Measurements from ENCODE around the gene LGALS1.

The LGALS1 gene

GRCh38 chr22:37662039-37662438 is 13.4 kb upstream of the LGALS1 start:
- no peak for DNase-seq (ENCODE audit: low read depth)

DNA sequence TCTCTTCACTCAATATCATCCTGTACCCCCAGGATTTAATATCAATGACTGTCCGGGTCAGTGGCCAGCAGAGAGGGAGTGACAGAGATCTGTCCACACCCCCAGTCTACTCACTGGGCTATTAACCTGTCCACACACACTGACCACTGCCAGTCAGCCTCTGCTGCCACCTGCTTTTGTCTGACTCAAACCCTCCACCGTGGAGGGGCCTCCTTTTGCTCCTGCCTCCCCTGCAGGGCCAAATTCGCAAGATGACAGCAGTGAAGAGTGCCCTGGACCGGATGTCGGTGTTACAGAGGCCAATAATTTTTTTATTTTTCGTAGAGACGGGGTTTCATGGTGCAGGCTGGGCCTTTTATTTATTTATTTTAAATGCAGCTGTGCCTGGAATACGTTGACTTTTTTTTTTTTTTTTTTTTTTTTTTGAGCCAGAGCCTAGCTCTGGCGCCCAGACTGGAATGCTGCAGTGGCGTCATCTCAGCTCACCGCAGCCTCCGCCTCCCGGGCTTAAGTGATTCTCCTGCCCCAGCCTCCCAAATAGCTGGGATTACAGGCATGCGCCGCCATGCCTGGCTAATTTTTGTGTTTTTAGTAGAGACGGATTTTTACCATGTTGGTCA is 11.8 kb upstream of the LGALS1 start:
- DNase-seq (ENCODE audit: low read depth): no peak

- DNase-seq (ENCODE audit: low read depth): no peak
Observed at GRCh38 chr22:37664249-37665101, 11.0 kb upstream of the LGALS1 start.

DNA sequence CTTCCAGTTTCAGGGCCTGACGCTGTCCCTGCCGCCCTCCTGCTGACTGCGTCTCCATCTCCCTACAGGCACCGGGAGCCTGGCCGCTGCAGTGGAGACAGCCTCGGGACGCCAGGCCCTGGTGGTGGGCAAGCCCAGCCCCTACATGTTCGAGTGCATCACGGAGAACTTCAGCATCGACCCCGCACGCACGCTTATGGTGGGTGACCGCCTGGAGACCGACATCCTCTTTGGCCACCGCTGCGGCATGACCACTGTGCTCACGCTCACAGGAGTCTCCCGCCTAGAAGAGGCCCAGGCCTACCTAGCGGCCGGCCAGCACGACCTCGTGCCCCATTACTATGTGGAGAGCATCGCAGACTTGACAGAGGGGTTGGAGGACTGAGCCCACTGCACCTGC is 9.9 kb upstream of the LGALS1 start:
- no peak for DNase-seq (ENCODE audit: low read depth)

GRCh38 chr22:37669586-37669985 is 5.8 kb upstream of the LGALS1 start:
- no peak for DNase-seq (ENCODE audit: low read depth)

DNA sequence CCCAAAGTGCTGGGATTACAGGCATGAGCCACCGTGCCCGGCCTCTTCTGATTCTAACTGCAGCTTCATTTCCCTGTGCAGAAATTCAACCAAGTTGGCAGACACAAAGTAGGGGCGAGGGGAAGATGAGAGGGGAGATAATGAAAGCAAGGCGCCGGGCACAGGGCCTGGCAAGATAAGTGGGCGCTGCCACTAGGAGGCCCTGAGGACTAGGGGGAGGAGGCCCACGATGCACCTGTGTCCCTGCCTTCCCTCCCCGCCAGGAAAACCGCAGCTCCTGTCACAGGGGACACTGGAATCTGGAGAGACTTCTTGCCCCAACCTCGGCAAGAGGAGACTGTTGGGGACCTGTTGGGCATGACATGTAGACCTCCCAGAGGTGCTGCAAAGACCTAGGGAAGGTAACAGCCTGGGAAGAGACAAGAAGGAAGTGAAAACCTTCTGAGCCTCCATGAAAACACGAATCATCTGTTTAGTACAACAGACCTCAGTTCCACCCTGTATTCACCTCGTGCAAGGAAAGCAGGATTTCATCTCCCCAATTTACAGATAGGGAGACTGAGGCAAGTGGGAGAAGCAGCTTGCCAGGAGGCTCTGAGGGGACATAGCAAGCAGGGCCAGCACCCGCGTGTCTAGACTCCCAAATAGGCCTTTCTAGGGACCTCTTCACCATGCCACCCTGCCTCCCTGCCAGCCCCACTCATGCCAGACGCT is 3.1 kb upstream of the LGALS1 start:
- DNase-seq (ENCODE audit: low read depth): no peak

GRCh38 chr22:37672920-37673455 is 2.4 kb upstream of the LGALS1 start:
- DNase-seq (ENCODE audit: low read depth): no peak

- no peak for DNase-seq (ENCODE audit: low read depth)
Observed at GRCh38 chr22:37674248-37674647, 1.2 kb upstream of the LGALS1 start.

GRCh38 chr22:37675930-37676735 is 697 bp downstream of the LGALS1 start:
- DNase-seq (ENCODE audit: low read depth): no peak

DNA sequence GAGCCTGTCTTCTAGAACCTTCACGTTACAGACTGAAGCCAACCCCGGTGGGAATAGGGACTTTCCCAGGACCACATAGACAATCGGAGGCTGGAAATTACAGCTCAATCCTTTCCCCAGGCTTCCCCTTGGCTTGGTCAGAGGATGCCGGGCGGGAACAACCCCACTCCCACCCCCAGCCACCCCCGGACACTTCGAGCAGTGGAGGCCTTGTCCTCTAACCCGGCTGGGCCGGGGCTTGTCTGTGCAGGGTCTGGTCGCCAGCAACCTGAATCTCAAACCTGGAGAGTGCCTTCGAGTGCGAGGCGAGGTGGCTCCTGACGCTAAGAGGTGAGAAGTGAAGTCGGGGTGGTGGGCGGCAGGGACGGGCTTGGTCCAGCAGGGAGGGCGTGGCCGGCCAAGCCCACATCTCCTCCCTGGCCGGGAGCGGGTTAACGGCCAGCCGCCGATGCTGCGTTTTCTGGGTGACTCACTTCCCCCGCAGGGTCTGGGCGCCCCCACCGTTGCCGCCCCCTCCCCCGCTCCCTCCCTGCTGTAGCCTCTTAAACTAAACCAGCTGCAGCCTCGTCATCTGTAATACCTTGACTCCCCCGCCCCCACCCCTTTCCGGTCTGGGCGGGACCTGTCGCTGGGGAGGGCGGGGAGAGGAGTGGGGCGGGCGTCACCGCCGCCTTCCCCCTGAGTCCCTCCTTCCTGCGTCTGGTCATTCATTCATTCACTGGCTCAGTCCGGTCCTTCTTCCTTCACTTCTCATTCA is 1.5 kb downstream of the LGALS1 start:
- DNase-seq (ENCODE audit: low read depth): peak; percentile 92

- no peak for DNase-seq (ENCODE audit: low read depth)
Observed at GRCh38 chr22:37677493-37677974, 2.1 kb downstream of the LGALS1 start.

GRCh38 chr22:37678372-37678771 is 2.9 kb downstream of the LGALS1 start:
- no peak for DNase-seq (ENCODE audit: low read depth)

DNA sequence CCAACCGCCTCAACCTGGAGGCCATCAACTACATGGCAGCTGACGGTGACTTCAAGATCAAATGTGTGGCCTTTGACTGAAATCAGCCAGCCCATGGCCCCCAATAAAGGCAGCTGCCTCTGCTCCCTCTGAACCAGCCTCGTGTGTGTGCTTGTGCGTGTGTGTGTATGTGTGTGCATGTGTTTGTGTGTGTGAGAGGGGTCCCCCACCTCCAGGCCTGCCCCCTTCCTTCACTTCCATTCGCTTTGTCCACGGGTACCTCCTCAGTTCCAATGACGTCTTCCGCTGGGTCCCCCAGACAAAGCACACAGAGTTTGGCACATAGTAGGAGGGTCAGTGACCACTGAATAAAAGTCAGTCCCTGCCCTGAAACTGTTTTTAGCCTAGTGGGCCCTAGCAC is 4.2 kb downstream of the LGALS1 start:
- no peak for DNase-seq (ENCODE audit: low read depth)

- DNase-seq (ENCODE audit: low read depth): no peak
Observed at GRCh38 chr22:37680191-37680851, 4.9 kb downstream of the LGALS1 start.

DNA sequence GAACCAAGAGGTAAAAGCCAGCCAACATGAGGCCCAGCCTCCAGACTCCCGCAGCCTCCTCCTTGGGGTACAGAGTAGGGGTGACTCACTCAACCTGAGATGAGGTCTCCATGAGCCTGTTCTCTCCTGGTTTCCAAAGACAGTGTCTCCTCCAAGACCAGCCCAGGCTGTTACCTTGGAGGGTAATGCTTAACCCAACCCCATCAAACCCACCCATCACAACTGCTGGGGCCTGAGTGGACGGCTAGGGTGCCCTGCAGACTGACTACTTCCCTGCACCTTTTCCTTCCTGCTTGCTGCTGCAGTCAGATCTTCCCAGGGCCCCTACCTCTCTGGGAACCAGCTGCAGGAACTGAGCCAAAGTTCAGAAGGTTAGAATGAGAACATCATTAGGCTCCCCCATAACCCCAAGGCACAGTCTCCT is 5.6 kb downstream of the LGALS1 start:
- no peak for DNase-seq (ENCODE audit: low read depth)

DNA sequence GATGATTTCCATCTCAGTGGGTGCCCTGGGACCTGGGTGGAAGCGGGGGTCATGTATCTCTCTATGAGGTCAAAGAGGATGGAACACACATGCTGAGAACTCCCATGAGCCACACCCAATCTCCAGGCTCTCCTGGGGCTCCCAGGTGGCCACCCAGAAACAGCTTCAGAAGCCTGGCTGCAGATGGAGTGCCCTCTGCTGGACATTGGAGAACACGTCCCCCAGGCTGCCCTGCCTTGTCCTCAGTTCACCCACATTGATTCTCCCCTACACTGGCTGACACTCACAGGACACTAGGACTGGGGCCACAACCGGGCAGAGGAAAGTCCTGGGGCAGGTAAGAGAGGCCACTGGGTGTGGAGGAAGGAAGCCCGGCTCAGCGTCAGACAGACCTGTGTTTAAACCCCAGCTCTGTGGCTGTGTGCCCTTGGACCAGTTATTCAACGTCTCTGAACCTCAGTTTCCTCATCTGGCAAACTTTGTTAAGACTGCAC is 6.2 kb downstream of the LGALS1 start:
- no peak for DNase-seq (ENCODE audit: low read depth)

DNA sequence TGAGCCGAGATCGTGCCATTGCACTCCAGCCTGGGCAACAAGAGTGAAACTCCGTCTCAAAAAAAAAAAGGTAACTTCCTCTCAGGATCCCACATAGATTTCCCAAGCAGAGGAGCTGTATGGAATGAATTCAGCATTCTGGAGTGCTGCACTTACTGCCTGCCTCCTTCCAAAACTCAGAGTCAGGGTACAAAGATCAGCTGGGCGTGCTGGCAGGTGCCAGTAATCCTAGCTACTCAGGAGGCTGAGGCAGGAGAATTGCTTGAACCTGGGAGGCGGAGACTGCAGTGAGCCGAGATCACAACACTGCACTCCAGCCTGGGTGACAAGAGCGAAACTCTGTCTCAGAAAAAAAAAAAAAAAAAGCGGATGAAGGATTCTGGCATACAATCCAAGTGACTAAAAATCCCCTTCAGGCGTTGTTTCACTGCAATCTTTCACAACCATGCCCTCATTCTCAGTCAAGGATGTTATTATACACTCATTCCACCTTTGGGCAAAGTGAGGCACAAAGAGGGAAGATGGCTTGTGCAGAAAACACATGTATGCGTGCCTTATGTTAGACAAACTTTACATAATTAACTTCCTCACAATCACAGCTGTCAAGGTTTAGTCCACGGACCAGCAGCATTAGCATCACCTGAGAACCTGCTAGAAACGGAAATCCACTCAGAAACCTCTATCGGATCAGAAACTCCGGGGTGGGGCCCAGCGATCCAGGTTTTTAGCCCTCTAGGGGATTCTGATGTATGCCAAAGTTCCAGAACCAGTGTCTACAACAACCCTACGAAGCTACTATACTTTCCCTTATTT is 9.6 kb downstream of the LGALS1 start:
- no peak for DNase-seq (ENCODE audit: low read depth)

DNA sequence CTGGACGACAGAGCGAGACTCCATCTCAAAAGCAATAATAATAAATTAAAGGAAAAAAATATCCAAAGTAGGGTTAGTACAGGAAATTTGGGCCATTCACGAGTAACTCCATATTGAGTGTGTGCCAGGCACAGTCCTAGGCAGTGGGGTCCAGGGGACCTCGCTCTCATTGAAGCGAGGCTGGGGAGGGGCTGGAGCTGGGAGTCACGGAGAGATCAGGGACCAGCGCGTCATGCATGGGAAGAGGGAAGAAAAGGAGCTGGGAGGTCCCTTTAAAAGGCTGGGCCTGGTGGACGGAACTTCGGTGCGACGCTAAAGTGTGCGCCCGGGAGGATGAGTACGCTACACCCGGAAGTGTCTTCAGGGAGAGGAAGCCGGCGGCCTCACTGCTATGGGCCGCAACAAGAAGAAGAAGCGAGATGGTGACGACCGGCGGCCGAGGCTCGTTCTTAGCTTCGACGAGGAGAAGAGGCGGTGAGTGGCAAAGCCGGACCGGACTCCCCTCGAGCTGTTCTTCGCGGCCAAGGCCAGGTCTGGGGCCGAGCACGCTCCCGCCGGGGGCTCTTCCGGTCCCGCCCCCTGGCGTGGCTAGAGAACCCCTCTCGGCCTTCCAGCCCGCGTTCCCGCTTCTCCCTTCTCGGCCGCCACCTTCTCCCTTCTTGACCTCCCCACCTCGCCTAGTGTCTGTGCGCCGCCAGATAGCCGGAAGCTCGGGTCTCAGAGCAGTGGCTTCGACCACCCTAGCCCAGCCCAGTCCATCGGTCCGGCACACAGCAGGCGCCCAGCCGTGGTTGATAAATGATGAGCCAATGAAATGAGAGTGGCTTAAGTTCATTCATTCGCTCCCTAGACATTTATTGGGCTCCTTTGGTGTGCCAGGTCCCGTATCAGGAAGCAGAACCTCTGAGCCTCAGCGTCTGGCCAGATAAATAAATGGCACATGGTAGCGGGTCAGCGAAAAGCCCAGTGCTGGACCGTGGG is 10.9 kb downstream of the LGALS1 start, which contains the start of gene NOL12:
Gene NOL12 (plus strand): TSS at position 342 of the 981 bp plus-strand sequence. CDS start 50 bp downstream, at position 392.
- peak; percentile 73 for DNase-seq (ENCODE audit: low read depth)
